ENCODE data around the gene PCDHGC3. TPM values are rescaled to one million over a fixed set of nuclear protein-coding genes. Genes with fewer than 3 reads are reported as not detected.

Gene PCDHGC3
- total RNA-seq, 1 donor from 2014 or later: 13.4 TPM

- intact Hi-C loops (cut with micrococcal nuclease): no loop called here
- ATAC-seq (no peak), DNase-seq (no peak)
Measured at GRCh38 chr5:141501761-141502160, 26.0 kb downstream of the PCDHGC3 start.

DNA sequence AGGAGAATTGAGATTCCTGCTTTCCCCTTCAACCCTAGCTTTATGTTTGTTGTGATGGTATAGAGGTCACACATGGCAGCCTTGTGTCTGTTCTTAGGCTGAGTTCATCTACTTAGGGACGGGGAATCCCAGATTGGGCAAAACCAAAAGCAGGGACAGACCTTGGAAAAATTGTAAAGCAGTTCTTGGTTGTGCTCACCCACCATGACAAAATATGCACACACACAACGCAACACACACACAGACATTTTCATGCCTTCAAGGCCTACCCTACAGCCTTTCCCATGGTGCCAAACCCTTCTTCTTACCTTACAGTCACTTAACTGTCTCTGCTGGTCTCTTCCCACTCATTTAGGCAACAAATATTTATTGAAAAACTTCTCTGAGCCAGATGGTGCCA is 27.9 kb downstream of the PCDHGC3 start:
- intact Hi-C loops (cut with micrococcal nuclease): no loop called here
- ATAC-seq: no peak
- DNase-seq: no peak

- ATAC-seq (no peak), DNase-seq (no peak)
- intact Hi-C loops (cut with micrococcal nuclease): no loop called here
Measured at GRCh38 chr5:141504216-141504615, 28.4 kb downstream of the PCDHGC3 start.

DNA sequence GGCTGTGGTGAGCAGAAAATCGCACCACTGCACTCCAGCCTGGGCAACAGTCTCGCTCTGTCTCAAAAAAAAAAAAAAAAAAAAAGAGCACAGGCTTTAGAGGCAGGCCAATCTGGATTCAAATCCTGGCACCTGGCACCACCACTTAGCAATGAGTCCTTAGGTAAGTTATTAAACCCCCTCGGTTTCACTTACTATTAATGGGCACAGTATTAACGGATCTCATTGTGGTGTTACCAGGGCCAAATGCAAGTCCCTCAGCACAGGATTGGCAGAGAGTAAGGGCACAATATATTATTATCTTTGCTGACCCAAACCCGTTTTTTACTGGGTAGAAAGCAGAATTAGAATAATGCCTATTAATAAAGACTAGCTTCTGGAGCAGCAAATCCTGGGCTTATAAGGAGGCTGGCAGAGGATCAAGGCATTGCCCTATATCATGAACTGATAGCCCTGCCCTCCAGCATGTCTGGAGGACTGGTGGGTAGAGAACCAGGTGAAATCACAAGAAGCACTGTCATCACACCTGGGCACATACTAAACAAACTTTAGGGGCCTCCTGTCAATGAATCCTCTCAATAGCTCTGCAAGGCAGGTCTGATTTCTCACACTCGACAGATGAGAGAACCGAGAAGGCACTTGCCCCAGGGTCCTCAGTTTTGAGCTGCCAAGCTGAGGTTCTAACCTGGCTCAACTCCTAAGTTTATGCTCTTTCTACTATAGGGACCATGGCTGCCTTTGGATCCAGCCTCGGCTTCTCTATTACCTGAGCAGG is 30.8 kb downstream of the PCDHGC3 start:
- ATAC-seq: no peak
- intact Hi-C loops (cut with micrococcal nuclease): no loop called here
- no peak for DNase-seq

DNA sequence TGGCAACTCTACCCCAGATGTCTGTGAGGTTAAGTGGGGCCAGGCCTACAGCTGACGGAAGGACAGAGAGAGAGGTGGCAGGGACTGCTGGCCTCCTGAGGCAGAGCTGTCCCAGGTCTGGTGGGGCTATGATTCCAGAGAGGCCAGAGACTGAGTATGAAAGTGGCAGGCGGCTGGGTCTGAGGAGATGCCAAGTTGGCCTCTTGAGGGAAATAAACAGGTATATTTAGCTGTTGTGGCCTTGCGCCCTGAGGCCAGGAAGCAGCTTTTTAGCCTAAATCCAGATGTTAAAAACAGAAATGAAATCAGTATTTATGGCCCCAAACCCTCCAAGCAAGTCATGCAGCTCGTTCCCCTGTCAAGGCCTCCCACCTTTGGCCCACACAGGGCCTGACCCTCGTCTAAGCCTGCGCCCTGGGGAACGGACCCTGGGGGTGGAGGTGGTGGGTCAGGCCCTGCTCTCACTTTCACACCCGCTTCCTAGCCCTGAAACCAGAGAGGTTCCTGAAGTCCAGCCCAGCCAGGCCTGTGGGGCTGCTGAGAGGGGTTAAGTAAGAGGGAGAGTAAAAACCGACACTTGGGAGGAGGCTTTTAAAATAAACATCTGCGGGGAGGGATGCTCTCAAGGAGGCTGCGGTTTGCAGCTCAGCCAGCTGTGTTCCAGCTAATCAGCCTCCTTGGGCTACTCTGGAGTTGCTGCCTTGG is 31.8 kb downstream of the PCDHGC3 start:
- ATAC-seq (peak; percentile 67), DNase-seq (peak; percentile 72)
- intact Hi-C loops (cut with micrococcal nuclease): no loop called here

GRCh38 chr5:141508440-141508797 is 32.7 kb downstream of the PCDHGC3 start:
- no peak for DNase-seq
- intact Hi-C loops (cut with micrococcal nuclease): no loop called here

DNA sequence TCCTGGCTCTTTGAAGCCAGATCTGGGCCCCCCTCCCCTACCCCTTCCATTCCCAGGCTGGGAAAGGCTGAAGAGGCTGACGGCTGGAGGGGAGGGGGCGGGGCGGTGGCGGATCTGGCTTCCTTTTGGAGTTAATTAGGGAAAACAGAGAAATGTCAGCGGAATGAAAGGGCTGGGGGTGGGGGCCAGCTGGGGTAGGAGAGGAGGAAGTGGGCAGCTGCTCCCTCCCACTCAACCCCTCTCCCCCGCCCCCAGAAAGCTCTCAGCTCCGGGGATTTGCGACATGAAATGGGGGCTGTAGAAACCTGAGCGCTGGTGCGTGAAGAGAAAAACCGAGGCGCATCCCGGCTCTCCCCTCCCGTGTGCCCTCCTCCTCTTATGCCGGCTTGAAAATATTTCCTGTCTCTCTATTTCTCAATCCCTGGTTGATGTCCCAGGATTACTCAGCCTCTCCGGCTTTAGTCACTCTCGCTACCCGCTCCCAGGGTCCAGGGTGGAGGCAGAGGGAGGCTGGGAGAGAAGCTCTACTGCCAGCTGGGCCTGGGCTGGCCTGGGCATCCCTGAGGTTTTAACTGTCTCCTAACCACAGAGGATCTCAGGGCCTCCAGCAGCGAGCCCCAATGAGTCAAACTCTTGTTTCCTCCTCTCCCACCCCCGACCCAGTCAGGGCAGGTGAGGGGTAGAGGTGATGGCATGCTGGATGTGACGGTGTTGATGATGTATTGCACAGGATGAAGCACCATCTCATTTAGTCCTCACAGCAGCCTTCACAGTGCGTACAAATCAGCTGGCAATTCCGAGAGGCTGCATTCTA is 33.2 kb downstream of the PCDHGC3 start:
- peak; percentile 77 for DNase-seq
- intact Hi-C loops (cut with micrococcal nuclease): no loop called here
- peak; percentile 58 for ATAC-seq

More at GRCh38 chr5:141508440-141508797, 32.7 kb downstream of the PCDHGC3 start:
- peak; percentile 1 for ATAC-seq

- DNase-seq: no peak
- intact Hi-C loops (cut with micrococcal nuclease): no loop called here
Measured at GRCh38 chr5:141510160-141510559, 34.4 kb downstream of the PCDHGC3 start.

GRCh38 chr5:141510850-141511601 is 35.3 kb downstream of the PCDHGC3 start:
- no peak for ATAC-seq
- intact Hi-C loops (cut with micrococcal nuclease): no loop called here
- DNase-seq: no peak

More at GRCh38 chr5:141510160-141510559, 34.4 kb downstream of the PCDHGC3 start:
- no peak for ATAC-seq

GRCh38 chr5:141511771-141512325 is 36.1 kb downstream of the PCDHGC3 start:
- ATAC-seq (no peak), DNase-seq (no peak)
- intact Hi-C loops (cut with micrococcal nuclease): no loop called here

DNA sequence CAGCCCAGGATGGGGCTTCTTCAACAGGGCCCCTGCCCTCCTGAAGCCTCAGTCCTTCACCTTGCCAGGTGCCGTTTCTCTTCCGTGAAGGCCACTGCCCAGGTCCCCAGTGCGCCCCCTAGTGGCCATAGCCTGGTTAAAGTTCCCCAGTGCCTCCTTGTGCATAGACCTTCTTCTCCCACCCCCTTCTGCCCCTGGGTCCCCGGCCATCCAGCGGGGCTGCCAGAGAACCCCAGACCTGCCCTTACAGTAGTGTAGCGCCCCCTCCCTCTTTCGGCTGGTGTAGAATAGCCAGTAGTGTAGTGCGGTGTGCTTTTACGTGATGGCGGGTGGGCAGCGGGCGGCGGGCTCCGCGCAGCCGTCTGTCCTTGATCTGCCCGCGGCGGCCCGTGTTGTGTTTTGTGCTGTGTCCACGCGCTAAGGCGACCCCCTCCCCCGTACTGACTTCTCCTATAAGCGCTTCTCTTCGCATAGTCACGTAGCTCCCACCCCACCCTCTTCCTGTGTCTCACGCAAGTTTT is 36.7 kb downstream of the PCDHGC3 start:
- peak; percentile 16 for ATAC-seq
- intact Hi-C loops (cut with micrococcal nuclease): no loop called here
- peak; percentile 89 for DNase-seq

GRCh38 chr5:141512911-141513626 is 37.3 kb downstream of the PCDHGC3 start:
- DNase-seq (peak; percentile 55), ATAC-seq (peak; percentile 30)
- intact Hi-C loops (cut with micrococcal nuclease): no loop called here

- peak; percentile 67 for ATAC-seq
- peak; percentile 84 for DNase-seq
- intact Hi-C loops (cut with micrococcal nuclease): no loop called here
Measured at GRCh38 chr5:141513627-141514329, 38.0 kb downstream of the PCDHGC3 start.

DNA sequence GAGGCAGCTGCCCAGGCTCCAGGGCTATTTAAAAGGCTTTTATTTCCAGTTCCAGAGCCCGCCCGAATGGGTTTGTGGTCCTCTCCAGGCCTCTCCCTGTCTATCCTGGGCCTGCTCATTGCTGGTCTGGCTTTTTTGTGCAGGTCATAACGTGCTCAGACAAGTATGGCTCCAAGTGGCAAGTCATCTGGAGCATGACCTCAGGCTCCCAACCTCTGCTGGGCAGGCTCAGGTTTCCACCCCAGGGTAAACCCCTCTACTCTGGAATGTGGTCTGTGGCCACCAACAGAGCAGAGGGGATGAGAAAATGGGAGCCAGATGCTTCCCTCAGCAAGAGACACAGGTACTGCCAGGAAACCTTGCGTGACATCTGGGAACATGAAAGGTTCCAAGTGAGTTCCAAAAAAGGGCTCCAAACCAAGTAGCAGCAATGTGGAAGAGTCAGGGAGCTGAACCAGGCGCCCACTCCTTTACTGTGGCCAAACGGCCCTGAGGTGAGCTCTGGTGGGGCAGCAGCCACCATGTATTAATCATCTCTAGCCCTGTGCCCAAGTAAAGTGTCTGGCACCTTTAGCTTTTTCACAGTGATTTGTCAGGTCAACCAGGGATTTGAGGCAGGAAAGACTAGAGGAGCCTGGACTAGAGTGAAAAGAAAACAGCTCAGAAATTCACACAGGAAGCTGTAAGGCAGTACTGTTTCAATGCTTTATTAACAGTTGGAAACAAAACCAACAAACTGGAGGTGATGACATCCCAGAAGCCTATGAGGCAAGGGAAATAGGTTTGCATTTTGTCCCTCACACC is 38.8 kb downstream of the PCDHGC3 start:
- intact Hi-C loops (cut with micrococcal nuclease): no loop called here
- peak; percentile 0 for ATAC-seq
- no peak for DNase-seq

DNA sequence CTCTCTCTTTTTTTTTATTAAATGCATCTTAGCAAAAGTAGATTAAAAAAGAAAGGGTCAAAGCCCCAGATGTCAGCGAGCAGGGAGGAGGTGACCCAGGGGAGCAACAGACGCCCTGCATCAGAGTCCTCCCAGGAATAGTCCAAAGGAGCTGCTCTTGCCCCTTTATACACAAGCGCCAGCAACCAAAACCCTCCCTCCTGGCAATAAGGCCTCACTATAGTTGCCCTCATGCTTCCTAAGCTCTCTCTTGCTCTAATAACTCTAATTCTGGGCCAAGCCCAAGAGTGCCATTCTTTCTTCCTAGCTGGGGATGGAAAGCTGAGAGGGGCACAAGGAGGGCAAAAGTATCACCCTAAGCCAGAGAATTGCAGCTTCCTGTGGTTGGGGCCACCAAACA is 39.4 kb downstream of the PCDHGC3 start:
- DNase-seq (no peak), ATAC-seq (no peak)
- intact Hi-C loops (cut with micrococcal nuclease): no loop called here

DNA sequence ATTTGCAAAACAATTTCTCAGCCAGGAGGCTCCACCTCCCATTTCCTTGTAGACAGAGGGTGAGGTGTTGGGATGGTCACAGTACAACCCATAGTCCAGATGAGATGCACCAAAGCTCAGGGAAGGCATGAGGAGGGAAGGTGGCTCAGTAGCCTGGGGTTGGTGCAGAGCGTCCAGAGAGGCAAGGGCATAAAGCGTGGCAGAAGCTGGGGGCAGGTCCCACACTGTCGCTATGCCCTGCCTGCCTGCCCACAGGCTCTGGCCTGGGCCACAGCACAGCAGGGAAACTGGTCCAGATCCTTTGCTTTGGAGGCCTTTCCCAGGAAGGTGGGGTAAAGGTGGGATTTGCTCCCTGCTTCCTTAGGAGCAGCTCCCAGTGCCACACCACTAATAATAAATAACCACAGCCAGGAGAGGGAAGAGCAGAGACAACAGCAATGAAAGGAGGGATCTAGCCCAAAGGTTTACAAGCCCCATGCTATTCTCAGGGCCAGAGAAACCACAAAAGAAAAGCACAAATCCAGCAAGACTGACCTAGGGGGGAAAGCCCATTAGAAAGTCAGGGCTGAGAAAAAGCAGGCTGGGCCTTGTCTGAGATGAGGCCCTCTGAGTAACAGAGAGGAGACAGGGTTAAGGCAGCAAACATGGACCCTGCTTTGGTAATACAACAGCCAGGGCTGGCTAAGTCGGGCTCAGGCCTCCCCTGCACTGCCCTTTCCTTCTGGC is 40.3 kb downstream of the PCDHGC3 start:
- no peak for ATAC-seq
- intact Hi-C loops (cut with micrococcal nuclease): no loop called here
- no peak for DNase-seq
